Activated CD4-positive, alpha-beta T cell treated with anti-CD3 and anti-CD28 coated beads, Interleukin-2, Interleukin-4, amounts not matched to agents 100 ng/mL and 50 ng/mL, durations not matched to agents 16 hours and 8 hours (primary cell): ENCODE data around the gene PLAC1.

Experiments used
- DNase-seq: peaks from one replicate; pipeline ENCODE4 v3.0.0-alpha.2; 2020; ENCODE audit warnings: low spot score

PLAC1 gene

GRCh38 chrX:134631426-134632346, 26.6 kb downstream of the PLAC1 start:
- DNase-seq, result no peak

GRCh38 chrX:134628663-134629062, 29.6 kb downstream of the PLAC1 start:
- DNase-seq, result no peak

GRCh38 chrX:134626434-134626833, 31.8 kb downstream of the PLAC1 start:
- no peak for DNase-seq

GRCh38 chrX:134625315-134625718, 33.0 kb downstream of the PLAC1 start:
- peak; percentile 10 for DNase-seq

- DNase-seq, result no peak
Observed at GRCh38 chrX:134624046-134624430, 34.2 kb downstream of the PLAC1 start.

GRCh38 chrX:134623293-134624045, 34.8 kb downstream of the PLAC1 start:
- no peak for DNase-seq

- DNase-seq, result no peak
Observed at GRCh38 chrX:134622813-134623185, 35.5 kb downstream of the PLAC1 start.

- DNase-seq, result peak; percentile 74
Observed at GRCh38 chrX:134622056-134622812, 36.0 kb downstream of the PLAC1 start.

GRCh38 chrX:134619838-134620237, 38.4 kb downstream of the PLAC1 start:
- DNase-seq, result no peak

- DNase-seq, result no peak
Observed at GRCh38 chrX:134613396-134613795, 44.9 kb downstream of the PLAC1 start.

GRCh38 chrX:134608153-134608552, 50.1 kb downstream of the PLAC1 start:
- no peak for DNase-seq

GRCh38 chrX:134607523-134607922, 50.7 kb downstream of the PLAC1 start:
- no peak for DNase-seq

- no peak for DNase-seq
Observed at GRCh38 chrX:134604701-134605311, 53.5 kb downstream of the PLAC1 start.

- no peak for DNase-seq
Observed at GRCh38 chrX:134603806-134604700, 54.2 kb downstream of the PLAC1 start.

GRCh38 chrX:134602410-134602809, 55.9 kb downstream of the PLAC1 start:
- DNase-seq, result no peak

- no peak for DNase-seq
Observed at GRCh38 chrX:134601240-134601765, 57.0 kb downstream of the PLAC1 start.

- no peak for DNase-seq
Observed at GRCh38 chrX:134600714-134601113, 57.6 kb downstream of the PLAC1 start.

GRCh38 chrX:134599184-134599914, 58.9 kb downstream of the PLAC1 start:
- DNase-seq, result peak; percentile 67

- no peak for DNase-seq
Observed at GRCh38 chrX:134592303-134592702, 66.0 kb downstream of the PLAC1 start.

- DNase-seq, result no peak
Observed at GRCh38 chrX:134591502-134591901, 66.8 kb downstream of the PLAC1 start.
